Endothelial cell of umbilical vein (primary cell): ENCODE results near the gene RALB. TPM values are rescaled to one million over a fixed set of nuclear protein-coding genes. Genes with fewer than 3 reads are reported as not detected.

Experiments used
- BruUV-seq: library from RNA; stranded (reverse); fragments of 400-500 nt; replicated peaks from 2 replicates; lab custom pipeline; 2021; lab: Mats Ljungman, UMichigan
- CTCF ChIA-PET: fragments of 300-600, 350-600 bp; sonication (Branson Sonifier 250); formaldehyde crosslinking; loops from one replicate; lab custom pipeline; 2021; ENCODE audit warnings: antibody characterized with exemption, inconsistent platforms; lab: Charles Lee
- POLR2A ChIA-PET: fragments of 300-600, 350-600 bp; sonication (Branson Sonifier 250); formaldehyde crosslinking; loops from one replicate; lab custom pipeline; 2021; ENCODE audit warnings: antibody characterized with exemption, inconsistent platforms; lab: Charles Lee
- DNase-seq: peaks from one replicate; pipeline ENCODE4 v3.0.0-alpha.2; 2011; ENCODE audit warnings: low read depth, low spot score
- FAIRE-seq: peaks from 2 replicates; lab custom pipeline; 2011; peaks lifted over from hg19 to GRCh38; lab: Jason Lieb, UNC
- H2AFZ ChIP-seq: 2 replicates; pipeline ENCODE4 v1.6.0; 2012; ENCODE audit warnings: low read depth, low read length, control low read depth, inconsistent platforms
- H3K27ac ChIP-seq: 2 replicates; pipeline ENCODE4 v1.5.1; 2011; ENCODE audit warnings: low read depth, mild to moderate bottlenecking, control low read depth, low read length, moderate library complexity; ENCODE audit not compliant: insufficient read depth
- H3K27me3 ChIP-seq, 2 experiments: 2 replicates each; pipeline versions ENCODE4 v1.6.0 to v1.6.1; 2011; ENCODE audit warnings: low read length in 2 of 2, mixed read lengths in 1 of 2; ENCODE audit not compliant: control insufficient read depth in 2 of 2, insufficient read depth in 2 of 2
- H3K36me3 ChIP-seq, 2 experiments: 2 replicates in 1 of 2; 3 replicates in 1 of 2; pipeline ENCODE4 v1.5.1; 2011; ENCODE audit warnings: low read length in 2 of 2, mild to moderate bottlenecking in 1 of 2, moderate library complexity in 1 of 2; ENCODE audit not compliant: control insufficient read depth in 2 of 2, insufficient read depth in 2 of 2; ENCODE audit errors: extremely low read depth in 1 of 2
- H3K4me1 ChIP-seq: 3 replicates; pipeline ENCODE4 v1.5.1; 2011; ENCODE audit warnings: mild to moderate bottlenecking, low read length; ENCODE audit not compliant: control insufficient read depth, insufficient read depth; ENCODE audit errors: extremely low read depth
- H3K4me2 ChIP-seq: 2 replicates; pipeline ENCODE4 v1.6.1; 2011; ENCODE audit warnings: low read length, control low read depth, mixed read lengths; ENCODE audit not compliant: insufficient read depth
- H3K4me3 ChIP-seq, 3 experiments: fragments of 200-600 bp in 1 of 3; sonication (generic), shearing (Covaris generic) in 1 of 3; replicated peaks in 1 of 3; 2 replicates each; pipeline ENCODE4 v1.5.1; 2011 to 2016; ENCODE audit warnings: control low read depth in 3 of 3, low read length in 3 of 3, mild to moderate bottlenecking in 2 of 3, inconsistent platforms in 1 of 3, low read depth in 1 of 3, moderate library complexity in 1 of 3; ENCODE audit not compliant: insufficient read depth in 1 of 3
- H3K79me2 ChIP-seq: 2 replicates; pipeline ENCODE4 v1.6.0; 2012; ENCODE audit warnings: low read length, inconsistent platforms; ENCODE audit not compliant: control insufficient read depth, insufficient read depth
- H3K9ac ChIP-seq: replicated peaks from 2 replicates; pipeline ENCODE3; 2011; ENCODE audit warnings: low read length, control low read depth; ENCODE audit not compliant: insufficient read depth; ENCODE audit errors: extremely low read depth
- H3K9me1 ChIP-seq: replicated peaks from 3 replicates; pipeline ENCODE4 v1.6.0; 2011; ENCODE audit warnings: mild to moderate bottlenecking, low read length; ENCODE audit not compliant: control insufficient read depth, insufficient read depth; ENCODE audit errors: extremely low read depth
- H3K9me3 ChIP-seq: replicated peaks from 2 replicates; pipeline ENCODE4 v1.5.1; 2012; ENCODE audit warnings: low read length, inconsistent platforms; ENCODE audit not compliant: control insufficient read depth, insufficient read depth
- H4K20me1 ChIP-seq: replicated peaks from 2 replicates; pipeline ENCODE3; 2011; ENCODE audit warnings: mild to moderate bottlenecking, low read length; ENCODE audit not compliant: control insufficient read depth, insufficient read depth; ENCODE audit errors: extremely low read depth
- EZH2 ChIP-seq: IDR thresholded peaks from 2 replicates; pipeline ENCODE4 v1.6.1; 2012; ENCODE audit warnings: borderline replicate concordance, low read depth, mild to moderate bottlenecking, moderate library complexity, low read length, inconsistent platforms; ENCODE audit not compliant: severe bottlenecking
- FOS ChIP-seq: IDR thresholded peaks from 2 replicates; pipeline ENCODE4 v1.6.1; 2011; ENCODE audit warnings: mild to moderate bottlenecking, low read length, moderate library complexity, borderline replicate concordance; ENCODE audit not compliant: insufficient read depth
- GATA2 ChIP-seq: IDR thresholded peaks from 2 replicates; pipeline ENCODE4 v1.7.0; 2011; ENCODE audit warnings: low read depth, mild to moderate bottlenecking, moderate library complexity, mixed read lengths, low read length; ENCODE audit not compliant: insufficient read length, insufficient read depth
- JUN ChIP-seq: IDR thresholded peaks from 2 replicates; pipeline ENCODE4 v1.6.1; 2011; ENCODE audit warnings: borderline replicate concordance, low read depth; ENCODE audit not compliant: insufficient read length, insufficient read depth
- MYC ChIP-seq: IDR thresholded peaks from one replicate; pipeline ENCODE4 v1.6.1; 2011; ENCODE audit warnings: mild to moderate bottlenecking, low read depth, low read length
- POLR2A ChIP-seq: IDR thresholded peaks from 2 replicates; pipeline ENCODE4 v1.6.1; 2012; ENCODE audit warnings: low read depth, mild to moderate bottlenecking, control low read depth, low read length
- POLR2AphosphoS5 ChIP-seq: IDR thresholded peaks from 2 replicates; pipeline ENCODE4 v1.6.1; 2012; ENCODE audit warnings: low read depth, mild to moderate bottlenecking, control low read depth, low read length, moderate library complexity; ENCODE audit not compliant: insufficient read depth
- dilution Hi-C: fragments of 300-500 bp; cut with MboI; formaldehyde crosslinking; loops from one replicate; pipeline ENCODE4 v1.15.0; 2019; ENCODE audit warnings: low sequenced_read_pairs; ENCODE audit not compliant: extremely low pct_ligation_motif_present
- intact Hi-C: fragments of 100-400 bp; cut with micrococcal nuclease; formaldehyde crosslinking; loops from one replicate; pipeline ENCODE4 v1.10.0; 2022
- polyA plus RNA-seq, 4 experiments: library from polyadenylated mRNA; depleted of rRNA in 3 of 4; stranded (reverse) in 3 of 4; unstranded in 1 of 4; fragments of >200 nt; gene quantifications; 2 replicates each; pipeline versions ENCODE4 v1.2.1 to v1.2.3, GENCODE V29; 2011 to 2012; ENCODE audit warnings: missing spikeins in 1 of 4
- total RNA-seq: library from RNA; stranded (reverse); gene quantifications from 2 replicates; pipeline ENCODE4 v1.2.3, GENCODE V29; 2021
- TF ChIP-seq, protein P1 (sequence below), 2 donors: IDR thresholded peaks; 1 replicate in 1 of 2; 2 replicates in 1 of 2; pipeline ENCODE4 v1.5.1; 2011; ENCODE audit warnings: low read length in 2 of 2, mild to moderate bottlenecking in 2 of 2, moderate library complexity in 2 of 2, control low read depth in 1 of 2, inconsistent platforms in 1 of 2, low read depth in 1 of 2; ENCODE audit not compliant: insufficient read depth in 1 of 2; ENCODE audit errors: extremely low read depth in 1 of 2
- TF ChIP-seq, protein P2 (sequence below): IDR thresholded peaks from 2 replicates; pipeline ENCODE4 v1.6.1; 2011; ENCODE audit not compliant: insufficient read depth, insufficient read length

Gene RALB
- total and polyA plus RNA-seq, 2 donors (not counting 3 experiments of a cell fraction or from before 2014, with no cell fraction given), result 105 to 115 TPM

DNA sequence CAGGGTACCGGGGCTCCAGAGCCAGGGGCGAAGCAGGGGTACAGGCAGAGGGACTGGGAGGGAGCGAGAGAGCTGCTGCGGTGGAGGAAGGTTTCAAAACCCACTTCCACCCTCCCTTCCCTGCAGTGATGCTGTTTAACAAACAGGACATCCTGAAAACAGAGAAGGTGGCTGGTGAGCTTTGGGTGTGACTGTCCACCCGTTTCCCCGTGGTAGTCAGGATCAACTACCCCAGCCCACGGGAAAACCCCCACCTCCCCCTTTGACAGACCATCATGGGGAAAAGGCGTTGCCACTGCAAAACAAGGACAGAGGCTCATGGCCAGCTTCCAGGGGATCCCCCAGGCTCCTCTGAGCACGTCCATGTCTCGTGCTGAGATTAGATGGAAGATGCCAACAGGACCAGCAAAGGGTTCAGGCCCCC is 42.4 kb upstream of the RALB start:
- Histone ChIP-seq H3K4me3 (no peak overlapping the region), H3K4me1 (no peaks in the 10 kb centered on the region), H3K27me3 (no peaks in the 10 kb centered on the region), H3K9ac (no peak overlapping the region), H3K27ac (no peak overlapping the region), H2AFZ (no peak overlapping the region), H3K9me3 (no peaks in the 10 kb centered on the region), H3K36me3 (no peaks in the 10 kb centered on the region), H4K20me1 (no peaks in the 10 kb centered on the region), H3K4me2 (no peak overlapping the region), H3K79me2 (no peaks in the 10 kb centered on the region), H3K9me1 (no peaks in the 10 kb centered on the region)
- CTCF ChIA-PET, result interaction anchor here (1.4 kb wide), 1 partner anchor 103 kb away, joined by 4 read pairs; no protein-coding TSS in a partner anchor
- intact Hi-C loops (no loop called here), dilution Hi-C loops (no loop called here)
- POLR2A ChIA-PET, result no interaction called here
- FAIRE-seq (no peak), DNase-seq (no peak)
- TF ChIP-seq, protein P1, sequence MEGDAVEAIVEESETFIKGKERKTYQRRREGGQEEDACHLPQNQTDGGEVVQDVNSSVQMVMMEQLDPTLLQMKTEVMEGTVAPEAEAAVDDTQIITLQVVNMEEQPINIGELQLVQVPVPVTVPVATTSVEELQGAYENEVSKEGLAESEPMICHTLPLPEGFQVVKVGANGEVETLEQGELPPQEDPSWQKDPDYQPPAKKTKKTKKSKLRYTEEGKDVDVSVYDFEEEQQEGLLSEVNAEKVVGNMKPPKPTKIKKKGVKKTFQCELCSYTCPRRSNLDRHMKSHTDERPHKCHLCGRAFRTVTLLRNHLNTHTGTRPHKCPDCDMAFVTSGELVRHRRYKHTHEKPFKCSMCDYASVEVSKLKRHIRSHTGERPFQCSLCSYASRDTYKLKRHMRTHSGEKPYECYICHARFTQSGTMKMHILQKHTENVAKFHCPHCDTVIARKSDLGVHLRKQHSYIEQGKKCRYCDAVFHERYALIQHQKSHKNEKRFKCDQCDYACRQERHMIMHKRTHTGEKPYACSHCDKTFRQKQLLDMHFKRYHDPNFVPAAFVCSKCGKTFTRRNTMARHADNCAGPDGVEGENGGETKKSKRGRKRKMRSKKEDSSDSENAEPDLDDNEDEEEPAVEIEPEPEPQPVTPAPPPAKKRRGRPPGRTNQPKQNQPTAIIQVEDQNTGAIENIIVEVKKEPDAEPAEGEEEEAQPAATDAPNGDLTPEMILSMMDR (IDR thresholded peaks at IDR 0.05; ENCODE audit: extremely low read depth in 1 of 2, insufficient read depth in 1 of 2, low read depth in 1 of 2, low read length in 2 of 2), result no peak
- TF ChIP-seq GATA2 (no peak), POLR2A (no peak), JUN (no peak), FOS (no peak)
- no TSS peak for BruUV-seq

DNA sequence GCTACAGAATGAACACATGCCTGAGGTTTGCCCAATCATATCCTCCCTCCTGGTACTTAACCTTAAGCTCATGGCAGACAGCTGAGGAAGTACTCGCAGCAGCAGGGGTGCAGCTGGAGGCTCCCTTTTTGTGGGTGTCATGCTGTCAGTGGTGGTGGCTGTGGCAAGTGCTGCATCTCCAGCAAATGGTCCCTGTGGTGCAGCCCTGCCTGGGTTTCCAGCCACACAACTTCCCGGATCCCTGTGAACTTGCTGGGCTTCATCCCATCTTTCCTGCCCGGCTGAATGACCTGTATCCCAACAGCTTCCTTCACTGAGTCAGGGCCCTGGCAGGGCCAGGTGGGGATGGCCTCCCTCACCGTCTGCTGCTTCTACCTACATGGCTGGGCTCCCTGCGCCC is 34.5 kb upstream of the RALB start:
- H2AFZ ChIP-seq, result no peak overlapping the region
- no peak overlapping the region for H3K27ac ChIP-seq
- dilution Hi-C loops (no loop called here), intact Hi-C loops (no loop called here)
- no peak for TF ChIP-seq FOS
- no peak for TF ChIP-seq POLR2AphosphoS5
- no peak for TF ChIP-seq JUN
- no peak for TF ChIP-seq EZH2
- no peak for TF ChIP-seq GATA2
- TF ChIP-seq POLR2A, result no peak
- TF ChIP-seq, protein P1 (IDR thresholded peaks at IDR 0.05; ENCODE audit: extremely low read depth in 1 of 2, insufficient read depth in 1 of 2, low read depth in 1 of 2, low read length in 2 of 2), result no peak
- TF ChIP-seq MYC, result no peak
- TF ChIP-seq, protein P2, sequence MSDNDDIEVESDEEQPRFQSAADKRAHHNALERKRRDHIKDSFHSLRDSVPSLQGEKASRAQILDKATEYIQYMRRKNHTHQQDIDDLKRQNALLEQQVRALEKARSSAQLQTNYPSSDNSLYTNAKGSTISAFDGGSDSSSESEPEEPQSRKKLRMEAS, result no peak
- no TSS peak for BruUV-seq
- peaks cover 11% of the 10 kb centered on the region for H3K79me2 ChIP-seq
- peaks cover 12% of the 10 kb centered on the region for H3K4me1 ChIP-seq
- FAIRE-seq (no peak), DNase-seq (no peak)
- no peak overlapping the region for H3K4me3 ChIP-seq
- ChIA-PET CTCF (interaction anchor here (0.9 to 1.3 kb wide), 2 partner anchors 10 to 95 kb away, joined by 5 read pairs; no protein-coding TSS in a partner anchor), POLR2A (no interaction called here)
- no peak overlapping the region for H3K9ac ChIP-seq
- peaks cover 0 to 5% of the 10 kb centered on the region in 2 experiments for H3K36me3 ChIP-seq
- H3K9me3 ChIP-seq, result no peaks in the 10 kb centered on the region
- H3K4me2 ChIP-seq, result no peak overlapping the region
- H3K9me1 ChIP-seq, result no peaks in the 10 kb centered on the region
- no peaks in the 10 kb centered on the region for H3K27me3 ChIP-seq
- no peaks in the 10 kb centered on the region for H4K20me1 ChIP-seq
